Activated CD4-positive, alpha-beta T cell treated with anti-CD3 and anti-CD28 coated beads, Interleukin-2, amount 10 ng/mL, durations not matched to agents 24 days and 14 days (primary cell): ENCODE measurements around the gene ZNF496. TPM values are rescaled to one million over a fixed set of nuclear protein-coding genes. Genes with fewer than 3 reads are reported as not detected.
"Not testable (repeated sequence)": the region's sequence is repeated elsewhere in the genome, so short reads cannot be mapped to it uniquely, and the experiment has no call there.

Experiments used
- DNase-seq: peaks from one replicate; pipeline ENCODE4 v3.0.0; 2022
- H3K27ac Mint-ChIP-seq: one replicate; pipeline ENCODE4 v1.8.0; 2022; ENCODE audit warnings: mild to moderate bottlenecking, mixed read lengths
- H3K27me3 Mint-ChIP-seq: one replicate; pipeline ENCODE4 v1.8.0; 2022; ENCODE audit warnings: mixed read lengths
- H3K36me3 Mint-ChIP-seq: one replicate; pipeline ENCODE4 v1.8.0; 2022; ENCODE audit warnings: low read depth, mild to moderate bottlenecking, mixed read lengths
- H3K4me1 Mint-ChIP-seq: one replicate; pipeline ENCODE4 v1.8.0; 2021; ENCODE audit warnings: mixed read lengths
- H3K4me3 Mint-ChIP-seq: one replicate; pipeline ENCODE4 v1.8.0; 2022; ENCODE audit warnings: mild to moderate bottlenecking, moderate library complexity, mixed read lengths
- H3K9me3 Mint-ChIP-seq: one replicate; pipeline ENCODE4 v1.8.0; 2021; ENCODE audit warnings: mixed read lengths
- intact Hi-C: fragments of 100-400 bp; cut with micrococcal nuclease; formaldehyde crosslinking; loops from one replicate; pipeline ENCODE4 v1.15.1; 2023
- total RNA-seq: library from RNA; stranded (reverse); gene quantifications from 2 replicates; pipeline ENCODE4 v1.2.3, GENCODE V29; 2022

Gene ZNF496
- total RNA-seq, 1 donor from 2014 or later: 15.7 TPM

- Mint-ChIP-seq H3K27me3 (no peaks in the 10 kb centered on the region), H3K4me3 (no peak overlapping the region), H3K4me1 (peaks cover 4% of the 10 kb centered on the region), H3K9me3 (no peaks in the 10 kb centered on the region), H3K36me3 (peaks cover 13% of the 10 kb centered on the region), H3K27ac (no peak overlapping the region)
- DNase-seq: no peak
- intact Hi-C loops: no loop called here
These were observed 31.8 kb downstream of the ZNF496 start for GRCh38 chr1:247299723-247300381.

- Mint-ChIP-seq H3K27ac (no peak overlapping the region), H3K36me3 (peaks cover 9% of the 10 kb centered on the region), H3K27me3 (no peaks in the 10 kb centered on the region), H3K4me3 (no peak overlapping the region), H3K4me1 (peaks cover 4% of the 10 kb centered on the region), H3K9me3 (no peaks in the 10 kb centered on the region)
- intact Hi-C loops: no loop called here
- DNase-seq: no peak
These were observed 33.0 kb downstream of the ZNF496 start for GRCh38 chr1:247298701-247299100.

- H3K36me3 Mint-ChIP-seq: peaks cover 6% of the 10 kb centered on the region
- H3K4me1 Mint-ChIP-seq: peaks cover 4% of the 10 kb centered on the region
- H3K27me3 Mint-ChIP-seq: no peaks in the 10 kb centered on the region
- intact Hi-C loops: no loop called here
- DNase-seq: no peak
- no peak overlapping the region for H3K4me3 Mint-ChIP-seq
- no peak overlapping the region for H3K27ac Mint-ChIP-seq
- no peaks in the 10 kb centered on the region for H3K9me3 Mint-ChIP-seq
These were observed 33.6 kb downstream of the ZNF496 start for GRCh38 chr1:247298124-247298481.

GRCh38 chr1:247297263-247298123, 34.2 kb downstream of the ZNF496 start:
- intact Hi-C loops: no loop called here
- no peak overlapping the region for H3K27ac Mint-ChIP-seq
- no peak overlapping the region for H3K4me3 Mint-ChIP-seq
- no peaks in the 10 kb centered on the region for H3K9me3 Mint-ChIP-seq
- peaks cover 4% of the 10 kb centered on the region for H3K4me1 Mint-ChIP-seq
- peaks cover 3% of the 10 kb centered on the region for H3K36me3 Mint-ChIP-seq
- H3K27me3 Mint-ChIP-seq: no peaks in the 10 kb centered on the region
- no peak for DNase-seq

GRCh38 chr1:247296599-247297180, 35.0 kb downstream of the ZNF496 start:
- no peaks in the 10 kb centered on the region for H3K9me3 Mint-ChIP-seq

GRCh38 chr1:247295746-247296145, 35.9 kb downstream of the ZNF496 start:
- no peaks in the 10 kb centered on the region for H3K9me3 Mint-ChIP-seq
- H3K27me3 Mint-ChIP-seq: no peaks in the 10 kb centered on the region
- H3K27ac Mint-ChIP-seq: no peak overlapping the region
- peaks cover 4% of the 10 kb centered on the region for H3K4me1 Mint-ChIP-seq
- H3K36me3 Mint-ChIP-seq: no peaks in the 10 kb centered on the region
- intact Hi-C loops: no loop called here
- no peak for DNase-seq
- H3K4me3 Mint-ChIP-seq: no peak overlapping the region

More at GRCh38 chr1:247296599-247297180, 35.0 kb downstream of the ZNF496 start:
- H3K4me1 Mint-ChIP-seq: peaks cover 4% of the 10 kb centered on the region
- no peak overlapping the region for H3K27ac Mint-ChIP-seq
- H3K4me3 Mint-ChIP-seq: no peak overlapping the region
- intact Hi-C loops: no loop called here
- H3K27me3 Mint-ChIP-seq: no peaks in the 10 kb centered on the region
- no peak for DNase-seq
- H3K36me3 Mint-ChIP-seq: no peaks in the 10 kb centered on the region

- no peaks in the 10 kb centered on the region for H3K27me3 Mint-ChIP-seq
- no peaks in the 10 kb centered on the region for H3K9me3 Mint-ChIP-seq
- no peak overlapping the region for H3K4me3 Mint-ChIP-seq
- DNase-seq: no peak
- no peak overlapping the region for H3K27ac Mint-ChIP-seq
- intact Hi-C loops: no loop called here
- H3K36me3 Mint-ChIP-seq: no peaks in the 10 kb centered on the region
- peaks cover 4% of the 10 kb centered on the region for H3K4me1 Mint-ChIP-seq
These were observed 36.4 kb downstream of the ZNF496 start for GRCh38 chr1:247295274-247295684.

GRCh38 chr1:247294282-247294681, 37.4 kb downstream of the ZNF496 start:
- Mint-ChIP-seq H3K36me3 (no peaks in the 10 kb centered on the region), H3K27ac (no peak overlapping the region), H3K27me3 (no peaks in the 10 kb centered on the region), H3K9me3 (peaks cover 3% of the 10 kb centered on the region), H3K4me3 (no peak overlapping the region), H3K4me1 (peaks cover 4% of the 10 kb centered on the region)
- DNase-seq: no peak
- intact Hi-C loops: no loop called here

GRCh38 chr1:247293047-247293446, 38.6 kb downstream of the ZNF496 start:
- Mint-ChIP-seq H3K36me3 (peaks cover 2% of the 10 kb centered on the region), H3K9me3 (peaks cover 13% of the 10 kb centered on the region), H3K27me3 (no peaks in the 10 kb centered on the region), H3K4me1 (peaks cover 4% of the 10 kb centered on the region), H3K4me3 (no peak overlapping the region), H3K27ac (no peak overlapping the region)
- DNase-seq: no peak
- intact Hi-C loops: no loop called here

GRCh38 chr1:247291833-247292561, 39.7 kb downstream of the ZNF496 start:
- intact Hi-C loops: no loop called here
- H3K36me3 Mint-ChIP-seq: peaks cover 2% of the 10 kb centered on the region
- no peak for DNase-seq
- H3K9me3 Mint-ChIP-seq: peaks cover 21% of the 10 kb centered on the region
- H3K27ac Mint-ChIP-seq: no peak overlapping the region
- no peaks in the 10 kb centered on the region for H3K27me3 Mint-ChIP-seq
- no peak overlapping the region for H3K4me3 Mint-ChIP-seq
- H3K4me1 Mint-ChIP-seq: no peaks in the 10 kb centered on the region

- Mint-ChIP-seq H3K27me3 (no peaks in the 10 kb centered on the region), H3K4me1 (no peaks in the 10 kb centered on the region), H3K4me3 (no peak overlapping the region), H3K9me3 (peaks cover 24% of the 10 kb centered on the region), H3K27ac (no peak overlapping the region), H3K36me3 (peaks cover 2% of the 10 kb centered on the region)
- no peak for DNase-seq
- intact Hi-C loops: no loop called here
These were observed 40.5 kb downstream of the ZNF496 start for GRCh38 chr1:247291161-247291560.

- intact Hi-C loops: no loop called here
- H3K27ac Mint-ChIP-seq: no peak overlapping the region
These were observed 41.1 kb downstream of the ZNF496 start for GRCh38 chr1:247290576-247290975.

GRCh38 chr1:247289274-247289892, 42.3 kb downstream of the ZNF496 start:
- H3K4me3 Mint-ChIP-seq, DNase-seq, H3K36me3 Mint-ChIP-seq, H3K4me1 Mint-ChIP-seq, H3K27me3 Mint-ChIP-seq, intact Hi-C loops, H3K27ac Mint-ChIP-seq: not testable (repeated sequence)
- H3K9me3 Mint-ChIP-seq: peaks cover 29% of the 10 kb centered on the region

More at GRCh38 chr1:247290576-247290975, 41.1 kb downstream of the ZNF496 start:
- Mint-ChIP-seq H3K4me3 (no peak overlapping the region), H3K36me3 (peaks cover 2% of the 10 kb centered on the region), H3K27me3 (no peaks in the 10 kb centered on the region), H3K4me1 (no peaks in the 10 kb centered on the region), H3K9me3 (peaks cover 29% of the 10 kb centered on the region)
- no peak for DNase-seq
